IPS DF 4.7 (cell line): ENCODE data around the gene EDARADD.
"Not testable (repeated sequence)": the region's sequence is repeated elsewhere in the genome, so short reads cannot be mapped to it uniquely, and the experiment has no call there.

Source experiments
- DNase-seq: peaks from one replicate; pipeline ENCODE4 v3.0.0-alpha.2; 2013; ENCODE audit warnings: low spot score; ENCODE audit errors: extremely low read depth

EDARADD gene

DNA sequence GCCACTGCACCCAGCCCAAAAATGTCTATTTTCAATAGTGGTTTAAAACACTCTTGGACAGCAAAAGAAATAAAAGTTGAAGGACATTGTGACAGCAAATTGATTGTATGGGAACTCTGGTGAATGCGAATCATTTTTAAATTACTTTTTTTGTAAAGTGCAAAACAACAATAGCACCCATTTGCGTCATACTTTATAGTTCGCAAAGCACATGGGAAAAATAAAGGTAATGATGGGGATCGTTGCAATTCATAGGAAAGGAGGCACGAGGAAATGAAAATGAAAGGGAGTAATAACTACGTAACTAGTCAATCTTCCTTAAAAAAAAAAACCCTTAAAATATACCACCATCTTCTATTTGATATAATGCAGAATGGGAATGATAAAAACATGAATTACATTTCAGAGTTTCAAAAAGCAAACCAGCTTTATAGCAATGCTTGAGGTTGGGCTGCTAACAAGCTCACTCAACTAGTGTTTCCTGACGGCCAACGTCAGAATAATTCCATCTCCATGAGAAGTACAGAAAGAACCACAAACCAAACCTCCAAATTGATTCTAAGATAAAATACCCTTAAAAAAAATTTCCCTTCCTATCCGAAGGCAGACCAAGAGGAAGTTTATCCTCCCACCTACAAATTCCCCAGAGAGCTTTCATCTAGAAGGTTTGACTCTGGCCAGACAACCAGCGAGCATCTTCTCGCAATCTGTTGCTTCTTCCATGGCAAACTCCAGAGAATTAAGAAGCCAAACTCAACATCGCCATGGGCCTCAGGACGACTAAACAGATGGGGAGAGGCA is at the start of gene EDARADD:
Gene EDARADD (plus strand): TSS at position 606 of the 801 bp plus-strand sequence. CDS start 159 bp downstream, at position 765.
- no peak for DNase-seq

DNA sequence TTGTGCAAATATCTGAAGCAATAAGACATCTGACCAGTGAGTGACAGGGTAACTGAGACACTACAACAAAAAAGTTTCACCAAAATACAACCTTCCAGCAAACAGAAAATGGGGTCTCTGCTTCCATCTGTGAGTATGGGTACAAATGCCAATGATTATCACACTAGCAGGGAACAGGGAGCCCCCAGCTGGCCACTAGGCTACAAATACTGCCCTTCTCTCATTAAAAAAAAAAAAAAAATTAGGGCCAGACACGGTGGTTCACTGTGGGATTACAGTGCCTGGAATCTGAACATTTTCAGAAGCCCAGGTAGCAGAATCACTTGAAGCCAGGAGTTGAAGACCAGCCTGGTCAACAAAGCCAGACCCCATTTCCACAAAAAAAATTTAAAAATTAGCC is 48.4 kb upstream of the EDARADD start:
- DNase-seq = no peak

DNA sequence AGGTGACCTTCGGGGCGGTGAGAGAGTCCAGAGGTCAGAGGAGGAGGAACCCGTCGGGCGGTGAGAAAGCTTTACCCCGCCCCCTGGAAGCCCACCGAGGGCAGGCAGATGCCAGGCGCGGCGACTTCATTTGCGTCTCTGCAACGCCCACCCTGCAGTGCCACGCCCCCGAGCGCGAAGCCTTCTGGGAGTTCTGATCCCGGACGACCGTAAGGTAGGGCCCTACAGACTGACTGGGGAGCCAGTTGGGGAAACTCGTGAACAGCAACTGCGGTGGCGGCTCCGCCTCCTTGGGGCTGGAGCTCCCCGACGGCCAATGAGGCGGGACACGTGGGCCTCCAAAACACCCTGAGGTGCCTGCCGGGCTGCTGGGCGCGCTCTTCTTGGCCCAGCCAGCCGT is 46.0 kb upstream of the EDARADD start:
- DNase-seq = no peak

GRCh38 chr1:236350308-236350707 is 43.8 kb upstream of the EDARADD start:
- DNase-seq = no peak

GRCh38 chr1:236351875-236352573 is 42.1 kb upstream of the EDARADD start:
- DNase-seq = no peak

GRCh38 chr1:236352747-236353146 is 41.3 kb upstream of the EDARADD start:
- not testable (repeated sequence) for DNase-seq

DNA sequence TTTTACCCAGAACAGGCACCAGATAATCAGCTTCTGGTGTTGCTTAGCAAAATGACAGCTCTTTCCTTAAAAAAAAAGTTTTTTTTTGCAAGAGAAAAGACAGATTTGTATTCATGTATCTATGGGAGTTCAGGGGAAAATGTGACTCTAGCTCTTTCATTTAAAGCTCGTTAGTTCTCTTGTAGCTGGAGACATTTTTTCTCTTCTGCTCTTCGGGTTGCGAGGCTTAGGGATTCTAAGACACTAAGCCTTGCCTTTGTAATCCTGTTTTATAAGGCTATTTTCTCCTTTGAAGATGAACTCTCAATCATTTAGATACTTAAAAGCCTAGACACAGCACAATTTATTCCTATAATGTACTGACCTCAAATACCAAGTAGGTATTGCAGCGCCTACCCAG is 40.3 kb upstream of the EDARADD start:
- DNase-seq = no peak

DNA sequence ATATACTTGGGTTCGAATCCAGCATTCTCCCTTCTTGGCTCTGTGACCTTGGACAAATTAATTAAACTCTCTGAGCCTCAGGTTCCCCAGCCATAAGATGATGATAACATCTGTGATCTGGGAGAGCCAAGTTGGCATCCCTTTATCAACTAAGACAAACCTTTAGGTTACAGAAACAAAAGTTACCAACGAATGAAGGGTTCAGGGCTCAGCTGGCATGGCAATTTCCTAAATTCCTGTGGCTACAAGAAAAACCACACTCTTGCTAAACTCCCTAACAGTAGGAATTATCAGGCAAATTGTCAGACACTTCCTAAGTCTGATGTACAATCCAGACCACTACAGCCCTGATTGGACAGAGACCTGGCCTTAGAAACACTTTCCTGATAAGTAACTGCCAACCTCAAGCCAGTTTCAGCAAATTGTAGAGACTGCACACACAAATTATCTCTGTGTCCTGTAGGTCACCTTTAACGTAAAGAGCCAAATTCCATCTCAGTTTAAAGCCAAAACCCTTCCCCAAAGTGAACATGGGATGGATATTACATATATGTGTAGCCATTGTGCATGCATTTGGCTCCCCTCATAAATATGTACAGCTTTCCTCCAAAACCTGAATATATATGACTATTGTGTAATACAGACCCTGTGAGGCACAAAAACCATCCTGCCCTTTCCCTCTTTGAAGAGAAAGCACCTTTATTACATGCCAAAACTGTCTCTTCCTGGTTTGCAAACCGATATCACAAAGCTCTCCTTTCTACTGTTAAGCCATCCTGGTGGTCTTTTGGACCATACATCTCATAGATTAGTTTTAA is 39.5 kb upstream of the EDARADD start:
- DNase-seq = no peak

DNA sequence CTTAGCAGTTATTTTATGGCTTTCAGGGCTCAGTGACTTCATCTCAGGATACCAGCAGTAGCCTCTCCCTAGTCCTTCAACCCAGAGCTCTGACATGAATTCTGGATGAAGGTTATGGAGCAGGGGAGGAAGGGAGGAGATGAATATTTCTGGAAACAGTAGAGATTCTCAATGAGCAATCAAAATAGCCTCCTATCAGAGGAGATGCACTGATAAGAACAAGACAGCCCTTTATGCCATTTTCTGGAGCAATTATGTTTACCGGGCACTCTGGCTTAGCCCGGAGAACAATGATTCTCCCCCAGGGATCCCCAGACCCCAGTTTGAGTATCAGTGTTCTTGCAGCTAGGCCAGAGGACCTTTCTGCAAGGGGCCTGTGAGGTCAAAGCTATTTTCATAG is 37.9 kb upstream of the EDARADD start:
- DNase-seq = no peak

DNA sequence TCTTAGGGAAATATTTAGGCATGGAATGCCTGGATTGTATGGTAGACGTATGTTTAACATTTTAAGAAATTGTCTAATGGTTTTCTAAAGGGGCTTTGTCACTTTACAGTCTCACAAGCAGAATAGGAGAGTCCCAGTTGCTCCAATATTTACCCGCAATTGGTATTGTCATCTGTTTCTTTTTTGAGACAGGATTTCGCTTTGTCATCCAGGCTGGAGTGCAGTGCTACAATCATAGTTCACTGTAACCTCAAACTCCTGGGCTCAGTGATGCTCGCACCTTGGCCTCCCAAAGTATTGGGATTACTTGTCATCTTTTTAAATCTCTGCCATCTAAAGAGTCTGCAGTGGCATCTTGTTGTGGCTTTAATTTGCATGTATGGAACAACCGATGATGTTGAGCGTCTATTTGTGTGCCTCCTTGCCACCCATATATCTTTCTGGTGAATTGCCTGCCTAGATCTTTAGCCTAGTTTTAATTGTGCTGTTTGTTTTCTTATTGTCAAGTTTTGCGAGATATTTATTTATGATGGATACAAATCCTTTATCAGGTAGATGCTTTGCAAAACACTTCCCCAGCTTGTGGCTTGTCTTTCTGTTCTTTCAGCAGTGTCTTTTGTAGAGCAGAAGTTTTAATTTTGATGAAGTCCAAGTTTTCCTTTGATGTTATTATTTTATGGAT is 32.0 kb upstream of the EDARADD start:
- no peak for DNase-seq

- no peak for DNase-seq
Measured at GRCh38 chr1:236363237-236363636, 30.8 kb upstream of the EDARADD start.

DNA sequence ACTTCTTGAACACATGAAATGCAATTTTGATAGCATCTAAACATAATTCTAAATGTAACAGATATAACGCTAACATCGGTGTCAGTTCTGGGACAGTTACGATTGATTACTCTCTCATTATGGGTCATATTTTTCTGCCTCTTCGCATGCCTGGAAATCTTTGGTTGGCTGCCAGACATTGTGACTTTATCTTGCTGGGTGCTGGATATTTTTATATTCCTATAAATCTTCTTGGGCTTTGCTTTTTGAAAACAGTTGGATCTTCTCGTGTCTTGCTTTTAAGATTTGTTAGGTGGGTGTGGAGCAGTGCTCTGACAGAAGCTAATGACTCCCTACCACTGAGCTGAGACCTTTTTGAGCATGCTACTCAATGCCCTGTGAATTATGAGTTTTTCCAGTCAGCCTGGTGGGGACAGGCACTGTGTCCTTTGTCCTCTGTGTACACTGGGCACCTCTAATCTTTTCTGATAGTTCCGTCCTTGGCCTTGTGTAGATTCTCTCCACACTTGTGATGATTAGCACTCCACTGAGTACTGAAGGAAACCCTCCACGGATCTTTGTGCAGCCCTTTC is 28.0 kb upstream of the EDARADD start:
- DNase-seq = no peak

- not testable (repeated sequence) for DNase-seq
Measured at GRCh38 chr1:236366681-236367080, 27.4 kb upstream of the EDARADD start.

GRCh38 chr1:236370420-236370819 is 23.7 kb upstream of the EDARADD start:
- no peak for DNase-seq

DNA sequence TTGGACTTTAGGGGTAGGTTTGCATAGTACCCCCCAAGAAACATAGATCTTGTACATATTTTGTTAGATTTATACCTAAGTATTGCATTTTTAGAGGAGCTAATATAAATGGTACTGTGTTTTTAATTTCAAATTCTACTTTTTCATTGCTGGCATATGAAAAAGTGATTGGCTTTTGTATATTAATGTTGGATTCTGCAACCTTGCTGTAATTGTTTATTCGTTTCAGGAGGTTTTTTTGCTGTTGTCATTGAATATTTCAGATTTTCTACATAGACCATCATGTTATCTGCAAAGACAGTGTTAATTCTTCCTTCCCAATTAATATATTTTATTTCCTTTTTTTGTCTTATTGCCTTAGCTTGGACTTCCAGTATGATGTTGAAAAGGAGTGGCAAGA is 23.0 kb upstream of the EDARADD start:
- DNase-seq = no peak

- no peak for DNase-seq
Measured at GRCh38 chr1:236377832-236378535, 16.1 kb upstream of the EDARADD start.

GRCh38 chr1:236381565-236382158 is 12.4 kb upstream of the EDARADD start:
- no peak for DNase-seq

- DNase-seq = no peak
Measured at GRCh38 chr1:236388332-236388731, 5.8 kb upstream of the EDARADD start.

DNA sequence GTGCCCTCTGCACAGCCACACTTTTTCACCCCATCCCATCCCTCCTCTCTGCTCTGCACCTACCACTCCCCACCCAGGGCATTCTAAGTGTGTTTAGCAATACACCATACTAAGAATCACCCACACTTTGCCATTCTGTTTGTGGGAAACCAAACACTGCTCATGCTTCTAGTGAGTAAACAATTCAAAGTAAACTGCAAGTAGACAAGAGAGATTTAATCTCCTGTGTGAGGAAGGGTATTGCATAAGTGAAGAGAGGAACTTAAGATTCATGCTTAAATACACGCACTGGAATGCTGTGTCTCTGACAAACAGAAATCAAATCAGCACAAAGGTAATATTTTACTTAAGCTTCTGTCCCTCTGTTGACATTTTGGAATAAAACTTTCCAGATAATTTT is 4.8 kb upstream of the EDARADD start:
- DNase-seq = no peak

DNA sequence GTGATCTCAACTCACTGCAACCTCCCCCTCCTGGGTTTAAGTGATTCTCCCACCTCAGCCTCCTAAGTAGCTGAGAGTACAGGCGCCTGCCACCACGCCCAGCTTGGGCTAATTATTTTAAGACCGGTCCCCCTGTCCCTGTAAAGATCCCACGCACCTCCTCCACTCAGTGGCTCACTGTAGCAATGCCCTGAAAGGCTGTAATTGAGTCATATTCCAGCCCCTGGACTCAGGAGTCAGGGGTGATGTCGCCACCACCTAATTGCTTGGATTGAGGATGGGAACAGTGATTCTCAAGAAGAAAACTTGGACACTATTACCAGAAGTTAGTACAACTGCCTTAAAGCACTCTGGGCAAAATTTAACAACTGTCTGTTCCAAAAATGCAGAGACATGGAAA is 3.1 kb upstream of the EDARADD start:
- DNase-seq = no peak
